K562 (cell line): ENCODE results near the gene CCDC68. TPM values are rescaled to one million over a fixed set of nuclear protein-coding genes. Genes with fewer than 3 reads are reported as not detected.

Experiments
- ATAC-seq: fragments of 200-7000 bp; cut with Tn5 transposase; 3 replicates; pipeline ENCODE4 v1.9.1; 2020; ENCODE audit warnings: moderate library complexity
- BruUV-seq: library from RNA; stranded (reverse); fragments of 400-500 nt; replicated peaks from 2 replicates; lab custom pipeline; 2021; lab: Mats Ljungman, UMichigan
- CTCF ChIA-PET: fragments of 300-600 bp; formaldehyde crosslinking; extraction: SDS; loops from one replicate; lab custom pipeline; 2021; ENCODE audit warnings: low intra/inter-chr PET ratio; lab: Yijun Ruan, JAX
- POLR2A ChIA-PET: fragments of 300-600, 350-650 bp; sonication (Branson Sonifier 250); formaldehyde crosslinking; extraction: SDS; loops from one replicate; lab custom pipeline; 2021; ENCODE audit warnings: antibody characterized with exemption, inconsistent platforms; lab: Yijun Ruan, JAX
- DNase-seq, 4 experiments: peaks; one replicate each; pipeline versions ENCODE4 v3.0.0 to v3.0.0-alpha.2; 2011 to 2018; ENCODE audit warnings: low spot score in 3 of 4, mixed read lengths in 3 of 4; ENCODE audit errors: extremely low read depth in 1 of 4
- FAIRE-seq: peaks from 2 replicates; lab custom pipeline; 2011; peaks lifted over from hg19 to GRCh38; lab: Jason Lieb, UNC
- H2AFZ ChIP-seq: 2 replicates; pipeline ENCODE4 v1.6.0; 2011; ENCODE audit warnings: low read depth, low read length, control low read depth, inconsistent platforms
- H3K27ac ChIP-seq: fragments of 200-600 bp; 3 replicates; pipeline ENCODE4 v1.8.0; 2011; ENCODE audit warnings: low read depth, mild to moderate bottlenecking, control low read depth, inconsistent platforms, low read length, moderate library complexity, mixed read lengths; ENCODE audit errors: extremely low read depth
- H3K27me3 ChIP-seq, 2 experiments: fragments of 300-600 bp in 1 of 2; 2 replicates in 1 of 2; 3 replicates in 1 of 2; pipeline versions ENCODE4 v1.6.0 to v1.8.0; 2011; ENCODE audit warnings: inconsistent platforms in 2 of 2, low read length in 2 of 2, mild to moderate bottlenecking in 1 of 2, mixed read lengths in 1 of 2, moderate library complexity in 1 of 2; ENCODE audit not compliant: control insufficient read depth in 2 of 2, insufficient read depth in 2 of 2
- H3K36me3 ChIP-seq: fragments of 300-600 bp; 3 replicates; pipeline ENCODE4 v1.8.0; 2011; ENCODE audit warnings: mild to moderate bottlenecking, low read length, inconsistent platforms; ENCODE audit not compliant: control insufficient read depth, insufficient read depth
- H3K4me1 ChIP-seq, 2 experiments: fragments of 200-600 bp in 1 of 2; replicated peaks in 1 of 2; 2 replicates in 1 of 2; 3 replicates in 1 of 2; pipeline versions ENCODE4 v1.5.1 to v1.8.0; 2011; ENCODE audit warnings: inconsistent platforms in 2 of 2, low read length in 2 of 2, mild to moderate bottlenecking in 1 of 2, mixed read lengths in 1 of 2, moderate library complexity in 1 of 2; ENCODE audit not compliant: control insufficient read depth in 2 of 2, insufficient read depth in 2 of 2
- H3K4me2 ChIP-seq: 2 replicates; pipeline ENCODE4 v1.6.1; 2011; ENCODE audit warnings: low read length, control low read depth, inconsistent platforms, mixed read lengths; ENCODE audit not compliant: insufficient read depth
- H3K4me3 ChIP-seq: fragments of 200-600 bp; sonication (generic), shearing (Covaris generic); 2 replicates; pipeline ENCODE4 v1.5.1; 2016; ENCODE audit warnings: control low read depth, inconsistent platforms
- H3K79me2 ChIP-seq: fragments of 200-600 bp; 3 replicates; pipeline ENCODE4 v1.8.0; 2011; ENCODE audit warnings: low read length, inconsistent platforms; ENCODE audit not compliant: control insufficient read depth, insufficient read depth
- H3K9ac ChIP-seq, 2 experiments: 2 replicates each; pipeline versions ENCODE4 v1.6.0 to v1.6.1; 2011; ENCODE audit warnings: low read depth in 2 of 2, low read length in 2 of 2, control low read depth in 1 of 2, inconsistent platforms in 1 of 2, mild to moderate bottlenecking in 1 of 2, mixed read lengths in 1 of 2; ENCODE audit not compliant: insufficient read depth in 1 of 2
- H3K9me1 ChIP-seq: one replicate; pipeline ENCODE4 v1.6.0; 2011; ENCODE audit warnings: inconsistent platforms, mild to moderate bottlenecking, low read length, moderate library complexity; ENCODE audit not compliant: control insufficient read depth, insufficient read depth
- H3K9me3 ChIP-seq: replicated peaks from 2 replicates; pipeline ENCODE4 v1.5.1; 2011; ENCODE audit warnings: low read depth, low read length, inconsistent platforms; ENCODE audit not compliant: control insufficient read depth, insufficient read depth
- H4K20me1 ChIP-seq: replicated peaks from 2 replicates; pipeline ENCODE4 v1.6.1; 2011; ENCODE audit warnings: low read length, inconsistent platforms, mixed read lengths; ENCODE audit not compliant: control insufficient read depth, insufficient read depth
- C11orf30 ChIP-seq: fragments of 450-650 bp; IDR thresholded peaks from 2 replicates; pipeline ENCODE4 v1.6.1; 2016; ENCODE audit warnings: low read depth, mild to moderate bottlenecking
- HIVEP1 ChIP-seq: fragments of 250-450 bp; sonication (Bioruptor Pico); IDR thresholded peaks from 2 replicates; pipeline ENCODE4 v1.4.0; 2020; ENCODE audit warnings: mild to moderate bottlenecking
- KLF16 ChIP-seq: IDR thresholded peaks from 2 replicates; pipeline ENCODE4 v1.6.1; 2016; ENCODE audit warnings: antibody characterized with exemption
- MAFF ChIP-seq: IDR thresholded peaks from 2 replicates; pipeline ENCODE4 v1.6.1; 2012; ENCODE audit warnings: low read length, improper control_type of control experiment
- MAFG ChIP-seq: fragments of 450-650 bp; conservative IDR thresholded peaks from 2 replicates; pipeline ENCODE4 v1.6.1; 2016; ENCODE audit warnings: missing genetic modification characterization, missing compliant biosample characterization
- MAFK ChIP-seq: IDR thresholded peaks from 2 replicates; pipeline ENCODE4 v1.6.1; 2011; ENCODE audit warnings: low read length, improper control_type of control experiment
- MBD1 ChIP-seq: fragments of 250-450 bp; sonication (Bioruptor Pico); IDR thresholded peaks from 2 replicates; pipeline ENCODE4 v1.8.0; 2022; ENCODE audit warnings: inconsistent platforms
- NFE2L1 ChIP-seq: fragments of 450-650 bp; IDR thresholded peaks from 2 replicates; pipeline ENCODE4 v1.6.1; 2016; ENCODE audit warnings: missing genetic modification characterization, low read depth, mild to moderate bottlenecking, missing compliant biosample characterization, moderate library complexity, borderline replicate concordance
- RUNX1 ChIP-seq: sonication (generic); IDR thresholded peaks from 2 replicates; pipeline ENCODE4 v1.6.1; 2016; ENCODE audit warnings: antibody characterized with exemption, low read depth
- ZNF134 ChIP-seq: fragments of 250-450 bp; sonication (Bioruptor Pico); conservative IDR thresholded peaks from 2 replicates; pipeline ENCODE4 v1.4.0; 2020
- ZNF316 ChIP-seq: fragments of 450-650 bp; IDR thresholded peaks from 2 replicates; pipeline ENCODE4 v1.6.1; 2016
- ZNF584 ChIP-seq: fragments of 200-800 bp; sonication (Bioruptor generic); IDR thresholded peaks from 2 replicates; pipeline ENCODE4 v1.6.1; 2016; ENCODE audit warnings: low read depth, mild to moderate bottlenecking, missing genetic modification characterization, missing compliant biosample characterization
- WGBS: fragments of 100-300 bp; shearing (Covaris generic); methylation state at CpG from one replicate; pipeline ENCODE4 v1.1.6; 2016; ENCODE audit warnings: low coverage, mixed read lengths; ENCODE audit not compliant: insufficient coverage; ENCODE audit errors: missing lambda C conversion rate; 5-methylcytosine and 5-hydroxymethylcytosine counted together
- in situ Hi-C: fragments of 300-500 bp; cut with MboI; formaldehyde crosslinking; loops from 4 replicates; pipeline ENCODE4 v1.15.0; 2018; ENCODE audit warnings: inconsistent platforms, mixed read lengths
- intact Hi-C: fragments of 100-400 bp; cut with micrococcal nuclease; formaldehyde crosslinking; loops from 2 replicates; pipeline ENCODE4 v1.14.2; 2022
- polyA plus RNA-seq, 8 experiments: library from polyadenylated mRNA; depleted of rRNA in 4 of 8; stranded (reverse) in 5 of 8; unstranded in 3 of 8; fragments of >200 nt; fragmentation: Nextera tagmentation in 2 of 8; fragmentation: Illumina TruSeq in 1 of 8; extraction: Ambion mirVana in 2 of 8; extraction: Trizol in 1 of 8; gene quantifications; 2 replicates each; pipeline versions ENCODE4 v1.2.1 to v1.2.3, GENCODE V29; 2011 to 2014; ENCODE audit warnings: inconsistent platforms in 1 of 8, missing spikeins in 1 of 8
- total RNA-seq, 7 experiments: library from RNA; depleted of rRNA in 6 of 7; stranded (reverse); fragments of >200 nt in 6 of 7; fragmentation: Illumina TruSeq in 2 of 7; extraction: Trizol in 2 of 7; gene quantifications; 2 replicates each; pipeline versions ENCODE4 v1.2.1 to v1.2.3, GENCODE V29; 2011 to 2021; ENCODE audit warnings: low replicate concordance in 1 of 7

The CCDC68 gene
- total and polyA plus RNA-seq, 9 of the 15 experiments (the other 6 are each of a cell fraction or from before 2014, with no cell fraction given), result 0.28 to 4.5 (median 1.4) TPM

GRCh38 chr18:54981076-54981475 lies 21.8 kb upstream of the CCDC68 start:
- Histone ChIP-seq H3K27ac (no peak overlapping the region), H4K20me1 (no peaks in the 10 kb centered on the region), H3K36me3 (no peaks in the 10 kb centered on the region), H3K4me2 (no peak overlapping the region), H2AFZ (no peak overlapping the region), H3K4me3 (no peak overlapping the region), H3K9me1 (no peaks in the 10 kb centered on the region), H3K9me3 (no peaks in the 10 kb centered on the region), H3K9ac (no peak overlapping the region)
- in situ Hi-C loops, result loop anchor here (5.0 kb wide), 1 partner anchor 304 kb away; no protein-coding TSS in a partner anchor
- FAIRE-seq, result no peak
- POLR2A ChIA-PET, result no interaction called here
- BruUV-seq, result no TSS peak
- 33% methylated on average over 1 of the region's 1 CpG for WGBS
- intact Hi-C loops, result loop anchor here (10.0 kb wide), 1 partner anchor 536 kb away; no protein-coding TSS in a partner anchor
- TF ChIP-seq MAFK, result no peak
- TF ChIP-seq HIVEP1 (CRISPR knock-in tag), result no peak
- TF ChIP-seq ZNF584 (CRISPR knock-in tag), result no peak
- no peak for TF ChIP-seq KLF16
- TF ChIP-seq, all 486 proteins: peak for 0
- Histone ChIP-seq H3K4me1 (no peaks in the 10 kb centered on the region), H3K79me2 (no peaks in the 10 kb centered on the region), H3K27me3 (no peaks in the 10 kb centered on the region)
- ATAC-seq (no peak), DNase-seq (no peak)
- CTCF ChIA-PET, result interaction anchor here (0.9 kb wide), 1 partner anchor 422 kb away, joined by 4 read pairs; no protein-coding TSS in a partner anchor

GRCh38 chr18:54975598-54975997 lies 16.3 kb upstream of the CCDC68 start:
- H3K4me2 ChIP-seq, result no peak overlapping the region
- H3K9me1 ChIP-seq, result no peaks in the 10 kb centered on the region
- intact Hi-C loops, result no loop called here
- no peaks in the 10 kb centered on the region for H3K27me3 ChIP-seq
- peak overlapping the region; percentile 32; the same call in 1 of the 2 replicates for H2AFZ ChIP-seq
- ATAC-seq (no peak), FAIRE-seq (no peak), DNase-seq (no peak)
- H3K36me3 ChIP-seq, result no peaks in the 10 kb centered on the region
- ChIA-PET POLR2A (interaction anchor here (0.5 kb wide), 1 partner anchor 393 kb away, joined by 4 read pairs; no protein-coding TSS in a partner anchor), CTCF (no interaction called here)
- no peak overlapping the region for H3K4me3 ChIP-seq
- BruUV-seq, result no TSS peak
- H3K27ac ChIP-seq, result no peak overlapping the region
- no peaks in the 10 kb centered on the region for H3K79me2 ChIP-seq
- H3K9me3 ChIP-seq, result no peaks in the 10 kb centered on the region
- in situ Hi-C loops, result no loop called here
- no peaks in the 10 kb centered on the region for H3K4me1 ChIP-seq
- TF ChIP-seq ZNF316 (peak; percentile 65), MAFF (peak; percentile 66), MBD1 (no peak), MAFK (peak; percentile 25; the same call in 1 of the 2 replicates), RUNX1 (no peak), ZNF134 (CRISPR knock-in tag) (no peak), C11orf30 (peak; percentile 54), NFE2L1 (tag) (peak; percentile 53), MAFG (tag) (peak; percentile 76)
- WGBS, result no CpG with 5 or more reads among the region's 2 CpGs
- H3K9ac ChIP-seq, result no peak overlapping the region
- no peaks in the 10 kb centered on the region for H4K20me1 ChIP-seq
